ENCODE data around the gene VMP1.
"Not testable (repeated sequence)": the region's sequence is repeated elsewhere in the genome, so short reads cannot be mapped to it uniquely, and the experiment has no call there.

Gene VMP1

DNA sequence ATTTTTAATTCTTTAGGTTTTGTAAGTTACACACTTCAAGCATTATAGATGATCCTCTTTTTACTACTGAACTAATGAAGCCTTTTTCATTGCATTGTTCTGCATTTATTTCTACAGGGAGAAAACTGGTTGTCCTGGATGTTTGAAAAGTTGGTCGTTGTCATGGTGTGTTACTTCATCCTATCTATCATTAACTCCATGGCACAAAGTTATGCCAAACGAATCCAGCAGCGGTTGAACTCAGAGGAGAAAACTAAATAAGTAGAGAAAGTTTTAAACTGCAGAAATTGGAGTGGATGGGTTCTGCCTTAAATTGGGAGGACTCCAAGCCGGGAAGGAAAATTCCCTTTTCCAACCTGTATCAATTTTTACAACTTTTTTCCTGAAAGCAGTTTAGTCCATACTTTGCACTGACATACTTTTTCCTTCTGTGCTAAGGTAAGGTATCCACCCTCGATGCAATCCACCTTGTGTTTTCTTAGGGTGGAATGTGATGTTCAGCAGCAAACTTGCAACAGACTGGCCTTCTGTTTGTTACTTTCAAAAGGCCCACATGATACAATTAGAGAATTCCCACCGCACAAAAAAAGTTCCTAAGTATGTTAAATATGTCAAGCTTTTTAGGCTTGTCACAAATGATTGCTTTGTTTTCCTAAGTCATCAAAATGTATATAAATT is 132.3 kb downstream of the VMP1 start:
- peaks cover 38% of the 10 kb centered on the region for H3K36me3 ChIP-seq (ENCODE audit: insufficient read depth, low read length)
- peak overlapping the region; percentile 99 for H3K27ac ChIP-seq (ENCODE audit: low read depth, low read length)

DNA sequence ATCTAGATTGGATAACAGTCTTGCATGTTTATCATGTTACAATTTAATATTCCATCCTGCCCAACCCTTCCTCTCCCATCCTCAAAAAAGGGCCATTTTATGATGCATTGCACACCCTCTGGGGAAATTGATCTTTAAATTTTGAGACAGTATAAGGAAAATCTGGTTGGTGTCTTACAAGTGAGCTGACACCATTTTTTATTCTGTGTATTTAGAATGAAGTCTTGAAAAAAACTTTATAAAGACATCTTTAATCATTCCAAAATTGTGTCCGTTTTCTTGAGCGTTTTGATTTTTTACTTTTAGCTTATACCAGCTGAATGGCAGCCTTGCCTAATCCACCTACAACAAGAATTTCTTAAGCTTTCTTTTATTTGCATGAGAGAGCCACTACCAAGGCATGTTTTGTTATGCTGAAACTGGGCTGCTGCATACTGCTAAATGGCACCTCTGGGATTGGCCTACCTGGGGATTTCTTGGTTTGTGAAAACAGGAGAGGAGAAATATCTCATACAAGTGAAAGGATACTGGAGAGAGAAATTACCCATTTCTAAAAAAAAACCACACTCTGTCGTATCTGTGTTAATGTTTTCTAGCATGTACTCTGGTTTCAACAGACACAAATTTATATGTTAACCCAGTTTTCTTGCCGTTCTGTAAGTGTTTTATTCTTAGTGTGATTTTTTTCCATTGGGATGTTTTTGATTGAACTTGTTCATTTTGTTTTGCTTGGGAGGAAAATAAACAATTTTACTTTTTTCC is 133.1 kb downstream of the VMP1 start:
- peak overlapping the region; percentile 99 for H3K27ac ChIP-seq (ENCODE audit: low read depth, low read length)
- H3K79me2 ChIP-seq (ENCODE audit: control insufficient read depth, insufficient read depth, low read length, unreplicated experiment): peaks cover 38% of the 10 kb centered on the region
- peaks cover 38% of the 10 kb centered on the region for H3K36me3 ChIP-seq (ENCODE audit: insufficient read depth, low read length)
- no peak overlapping the region for H2AFZ ChIP-seq (ENCODE audit: low read length, unreplicated experiment)
- H3K27me3 ChIP-seq (ENCODE audit: insufficient read depth, low read length): no peaks in the 10 kb centered on the region
- peak overlapping the region; percentile 93 for H3K4me3 ChIP-seq (ENCODE audit: low read depth, low read length)
- peaks cover 22% of the 10 kb centered on the region for H3K4me1 ChIP-seq (ENCODE audit: control insufficient read depth, insufficient read depth, low read length, unreplicated experiment)

More for the DNA sequence above, 132.3 kb downstream of the VMP1 start:
- Histone ChIP-seq H3K79me2 (ENCODE audit: control insufficient read depth, insufficient read depth, low read length, unreplicated experiment) (peaks cover 38% of the 10 kb centered on the region), H3K27me3 (ENCODE audit: insufficient read depth, low read length) (no peaks in the 10 kb centered on the region), H3K4me3 (ENCODE audit: low read depth, low read length) (peak overlapping the region; percentile 93), H3K4me1 (ENCODE audit: control insufficient read depth, insufficient read depth, low read length, unreplicated experiment) (peaks cover 15% of the 10 kb centered on the region), H2AFZ (ENCODE audit: low read length, unreplicated experiment) (no peak overlapping the region)

DNA sequence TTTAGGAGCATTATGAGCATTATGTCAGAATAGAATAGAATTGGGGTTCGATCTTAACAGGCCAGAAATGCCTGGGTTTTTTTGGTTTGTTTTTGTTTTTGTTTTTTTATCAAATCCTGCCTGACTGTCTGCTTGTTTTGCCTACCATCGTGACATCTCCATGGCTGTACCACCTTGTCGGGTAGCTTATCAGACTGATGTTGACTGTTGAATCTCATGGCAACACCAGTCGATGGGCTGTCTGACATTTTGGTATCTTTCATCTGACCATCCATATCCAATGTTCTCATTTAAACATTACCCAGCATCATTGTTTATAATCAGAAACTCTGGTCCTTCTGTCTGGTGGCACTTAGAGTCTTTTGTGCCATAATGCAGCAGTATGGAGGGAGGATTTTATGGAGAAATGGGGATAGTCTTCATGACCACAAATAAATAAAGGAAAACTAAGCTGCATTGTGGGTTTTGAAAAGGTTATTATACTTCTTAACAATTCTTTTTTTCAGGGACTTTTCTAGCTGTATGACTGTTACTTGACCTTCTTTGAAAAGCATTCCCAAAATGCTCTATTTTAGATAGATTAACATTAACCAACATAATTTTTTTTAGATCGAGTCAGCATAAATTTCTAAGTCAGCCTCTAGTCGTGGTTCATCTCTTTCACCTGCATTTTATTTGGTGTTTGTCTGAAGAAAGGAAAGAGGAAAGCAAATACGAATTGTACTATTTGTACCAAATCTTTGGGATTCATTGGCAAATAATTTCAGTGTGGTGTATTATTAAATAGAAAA is 133.8 kb downstream of the VMP1 start:
- not testable (repeated sequence) for H2AFZ ChIP-seq (ENCODE audit: low read length, unreplicated experiment); H3K27me3 ChIP-seq (ENCODE audit: insufficient read depth, low read length)
- peaks cover 35% of the 10 kb centered on the region for H3K79me2 ChIP-seq (ENCODE audit: control insufficient read depth, insufficient read depth, low read length, unreplicated experiment)
- H3K4me1 ChIP-seq (ENCODE audit: control insufficient read depth, insufficient read depth, low read length, unreplicated experiment): peaks cover 28% of the 10 kb centered on the region
- peaks cover 38% of the 10 kb centered on the region for H3K36me3 ChIP-seq (ENCODE audit: insufficient read depth, low read length)
- H3K27ac ChIP-seq (ENCODE audit: low read depth, low read length): peak overlapping the region; percentile 99
- peak overlapping the region; percentile 93 for H3K4me3 ChIP-seq (ENCODE audit: low read depth, low read length)

DNA sequence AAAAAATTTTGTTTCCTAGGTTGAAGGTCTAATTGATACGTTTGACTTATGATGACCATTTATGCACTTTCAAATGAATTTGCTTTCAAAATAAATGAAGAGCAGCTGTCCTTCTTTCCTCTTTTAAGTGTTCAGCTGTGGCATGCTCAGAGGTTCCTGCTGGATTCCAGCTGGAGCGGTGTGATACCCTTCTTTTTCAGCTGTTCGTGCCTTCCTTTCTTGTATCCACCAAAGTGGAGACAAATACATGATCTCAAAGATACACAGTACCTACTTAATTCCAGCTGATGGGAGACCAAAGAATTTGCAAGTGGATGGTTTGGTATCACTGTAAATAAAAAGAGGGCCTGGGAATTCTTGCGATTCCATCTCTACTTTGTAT is 134.4 kb downstream of the VMP1 start:
- H3K27me3 ChIP-seq (ENCODE audit: insufficient read depth, low read length); H2AFZ ChIP-seq (ENCODE audit: low read length, unreplicated experiment): not testable (repeated sequence)
- peak overlapping the region; percentile 99 for H3K27ac ChIP-seq (ENCODE audit: low read depth, low read length)
- H3K4me3 ChIP-seq (ENCODE audit: low read depth, low read length): peak overlapping the region; percentile 93
- H3K4me1 ChIP-seq (ENCODE audit: control insufficient read depth, insufficient read depth, low read length, unreplicated experiment): peaks cover 28% of the 10 kb centered on the region
- peaks cover 35% of the 10 kb centered on the region for H3K79me2 ChIP-seq (ENCODE audit: control insufficient read depth, insufficient read depth, low read length, unreplicated experiment)
- peaks cover 38% of the 10 kb centered on the region for H3K36me3 ChIP-seq (ENCODE audit: insufficient read depth, low read length)

DNA sequence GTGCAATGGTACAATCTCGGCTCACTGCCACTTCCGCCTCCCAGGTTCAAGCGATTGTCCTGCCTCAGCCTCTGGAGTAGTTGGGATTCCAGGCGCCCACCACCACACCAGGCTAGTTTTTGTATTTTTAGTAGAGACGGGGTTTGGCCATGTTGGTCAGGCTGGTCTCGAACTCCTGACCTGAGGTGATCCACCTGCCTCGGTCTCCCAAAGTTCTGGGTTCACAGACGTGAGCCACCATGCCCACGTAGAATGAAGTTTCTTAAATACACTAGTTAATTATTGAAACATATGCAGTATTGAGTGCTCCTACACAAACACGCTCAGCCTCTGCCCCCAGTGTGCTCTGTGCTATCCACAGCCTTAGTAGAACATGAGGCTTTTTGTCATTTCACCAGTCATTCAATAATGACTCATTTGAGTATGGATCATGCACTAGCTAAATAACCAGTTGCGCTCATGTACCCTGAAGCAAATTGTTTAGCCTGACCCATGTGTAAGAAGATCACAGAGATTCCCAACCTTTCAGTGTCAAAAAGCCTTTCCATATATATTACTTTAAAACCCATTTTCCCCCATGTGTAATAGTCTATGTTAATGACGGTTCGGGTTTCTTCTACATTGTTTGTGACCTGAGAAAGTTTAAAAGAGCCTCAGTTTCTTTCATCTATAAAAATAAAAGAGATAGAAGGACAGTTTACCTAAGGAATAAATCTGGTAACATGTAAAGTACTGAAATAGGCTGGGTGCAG is 135.6 kb downstream of the VMP1 start:
- H3K36me3 ChIP-seq (ENCODE audit: insufficient read depth, low read length): peaks cover 36% of the 10 kb centered on the region
- no peak overlapping the region for H3K4me3 ChIP-seq (ENCODE audit: low read depth, low read length)
- no peaks in the 10 kb centered on the region for H3K27me3 ChIP-seq (ENCODE audit: insufficient read depth, low read length)
- H3K79me2 ChIP-seq (ENCODE audit: control insufficient read depth, insufficient read depth, low read length, unreplicated experiment): peaks cover 34% of the 10 kb centered on the region
- no peak overlapping the region for H2AFZ ChIP-seq (ENCODE audit: low read length, unreplicated experiment)
- peak overlapping the region; percentile 99 for H3K27ac ChIP-seq (ENCODE audit: low read depth, low read length)
- H3K4me1 ChIP-seq (ENCODE audit: control insufficient read depth, insufficient read depth, low read length, unreplicated experiment): peaks cover 24% of the 10 kb centered on the region

DNA sequence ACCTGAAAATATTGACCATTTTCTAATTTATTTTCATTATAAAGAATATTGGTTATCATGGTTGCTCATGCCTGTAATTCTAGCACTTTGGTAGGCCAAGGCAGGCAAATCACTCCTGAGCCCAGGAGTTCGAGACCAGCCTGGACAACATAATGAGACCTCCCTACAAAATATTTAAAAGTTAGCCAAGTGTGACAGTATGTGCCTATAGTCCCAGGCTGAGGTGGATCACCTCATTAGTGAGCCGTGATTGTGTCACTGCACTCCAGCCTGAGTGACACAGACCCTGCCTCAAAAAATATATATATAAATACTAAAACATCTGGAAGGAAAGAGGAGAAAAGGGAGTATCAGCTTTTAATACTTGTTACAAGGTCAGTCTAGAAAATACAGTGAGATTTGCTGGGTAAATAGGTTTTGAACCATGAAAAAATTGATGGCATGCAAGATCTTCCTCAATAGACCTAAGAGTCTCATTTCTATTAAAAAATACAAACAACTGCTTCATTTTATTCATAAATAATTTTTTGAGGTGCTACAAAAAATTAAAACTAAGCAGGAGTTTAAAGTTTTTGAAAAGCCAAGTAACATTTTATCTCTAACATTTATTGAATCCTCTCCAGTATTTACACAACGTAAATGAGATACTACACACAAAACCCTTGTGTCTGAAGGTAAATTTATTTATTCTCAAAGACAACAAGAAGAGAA is 137.6 kb downstream of the VMP1 start:
- Histone ChIP-seq H3K4me3 (ENCODE audit: low read depth, low read length) (no peak overlapping the region), H3K4me1 (ENCODE audit: control insufficient read depth, insufficient read depth, low read length, unreplicated experiment) (peaks cover 27% of the 10 kb centered on the region), H3K27me3 (ENCODE audit: insufficient read depth, low read length) (no peaks in the 10 kb centered on the region), H3K79me2 (ENCODE audit: control insufficient read depth, insufficient read depth, low read length, unreplicated experiment) (peaks cover 14% of the 10 kb centered on the region), H3K27ac (ENCODE audit: low read depth, low read length) (peak overlapping the region; percentile 99), H3K36me3 (ENCODE audit: insufficient read depth, low read length) (peaks cover 17% of the 10 kb centered on the region), H2AFZ (ENCODE audit: low read length, unreplicated experiment) (no peak overlapping the region)

DNA sequence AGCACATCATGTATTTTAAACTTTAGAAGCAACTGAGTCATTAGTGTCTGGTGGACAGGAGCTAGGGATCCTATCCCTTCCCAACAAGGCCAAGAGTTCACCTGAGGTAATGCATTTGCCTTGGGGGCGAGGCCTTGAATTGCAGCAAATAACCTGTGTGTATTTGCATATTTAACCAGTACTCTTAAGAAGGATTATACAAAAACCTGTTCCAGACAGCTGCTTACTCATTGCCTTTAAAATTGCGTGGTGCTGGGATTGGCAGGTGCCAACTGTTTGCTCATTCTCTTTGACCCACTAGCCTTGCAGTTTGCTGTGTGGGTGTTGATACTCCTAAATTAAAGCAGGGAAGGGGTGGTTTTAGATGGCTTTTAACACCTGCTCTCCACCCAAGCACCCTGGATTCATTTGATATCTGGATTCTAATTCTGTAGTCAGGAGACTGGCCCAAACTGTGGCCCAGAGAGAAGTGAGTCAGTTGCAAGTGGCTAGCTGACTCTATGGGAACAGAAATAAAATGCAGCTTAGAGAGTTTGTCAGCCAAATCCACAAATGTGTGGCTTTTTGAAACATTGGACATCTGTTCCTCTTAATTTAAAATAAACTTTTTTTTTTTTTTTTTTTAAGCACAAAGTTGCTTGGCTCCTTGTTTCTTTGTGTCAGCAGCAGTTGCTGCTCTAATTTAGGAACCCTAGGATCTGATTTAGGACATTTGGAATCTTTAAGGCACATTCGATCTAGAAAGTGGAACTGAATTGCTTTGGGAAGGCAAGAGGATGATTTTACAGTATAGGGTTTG is 138.3 kb downstream of the VMP1 start:
- H3K79me2 ChIP-seq (ENCODE audit: control insufficient read depth, insufficient read depth, low read length, unreplicated experiment): peaks cover 7% of the 10 kb centered on the region
- H3K4me1 ChIP-seq (ENCODE audit: control insufficient read depth, insufficient read depth, low read length, unreplicated experiment): peaks cover 27% of the 10 kb centered on the region
- H3K4me3 ChIP-seq (ENCODE audit: low read depth, low read length): peak overlapping the region; percentile 20; the same call in 1 of the 2 replicates
- peak overlapping the region; percentile 99 for H3K27ac ChIP-seq (ENCODE audit: low read depth, low read length)
- H3K27me3 ChIP-seq (ENCODE audit: insufficient read depth, low read length): no peaks in the 10 kb centered on the region
- H3K36me3 ChIP-seq (ENCODE audit: insufficient read depth, low read length): peaks cover 9% of the 10 kb centered on the region
- no peak overlapping the region for H2AFZ ChIP-seq (ENCODE audit: low read length, unreplicated experiment)

DNA sequence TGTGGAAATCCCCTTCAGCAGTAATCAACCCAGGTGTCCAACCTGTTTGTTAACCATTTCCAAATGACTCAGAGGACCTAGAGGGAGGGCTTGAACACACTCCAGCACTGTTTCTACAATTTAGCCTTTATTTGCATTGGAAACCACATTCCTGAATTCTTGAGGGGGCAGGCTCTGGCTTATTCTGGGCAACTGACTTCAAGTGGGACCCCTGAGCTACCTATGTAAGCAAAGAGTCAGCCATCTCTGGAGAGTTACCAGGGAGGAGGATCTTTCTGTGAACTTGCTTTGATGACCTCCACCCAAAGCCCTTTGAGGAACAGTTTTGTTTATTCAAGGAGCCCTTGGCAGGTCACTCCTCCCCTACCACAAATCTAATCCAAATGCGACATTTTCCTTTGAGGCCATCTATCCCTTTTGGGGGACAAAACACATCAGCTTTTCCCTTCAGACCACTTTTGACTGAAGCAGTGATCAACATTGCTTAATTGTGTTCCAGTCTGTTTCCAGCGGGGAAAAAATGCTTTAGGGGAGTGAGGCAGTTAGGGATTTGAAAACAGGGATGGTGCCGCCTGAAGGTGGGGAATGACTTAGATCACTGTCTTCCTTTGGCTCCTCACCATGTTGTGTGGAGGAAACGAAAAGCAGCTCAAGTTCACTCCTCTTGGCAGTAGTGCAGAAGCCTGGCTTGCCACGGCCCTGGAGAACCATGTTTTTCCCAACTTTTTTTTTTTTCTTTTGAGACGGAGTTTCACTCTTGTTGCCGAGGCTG is 139.1 kb downstream of the VMP1 start:
- peak overlapping the region; percentile 20; the same call in 1 of the 2 replicates for H3K4me3 ChIP-seq (ENCODE audit: low read depth, low read length)
- no peak overlapping the region for H2AFZ ChIP-seq (ENCODE audit: low read length, unreplicated experiment)
- H3K4me1 ChIP-seq (ENCODE audit: control insufficient read depth, insufficient read depth, low read length, unreplicated experiment): peaks cover 32% of the 10 kb centered on the region

DNA sequence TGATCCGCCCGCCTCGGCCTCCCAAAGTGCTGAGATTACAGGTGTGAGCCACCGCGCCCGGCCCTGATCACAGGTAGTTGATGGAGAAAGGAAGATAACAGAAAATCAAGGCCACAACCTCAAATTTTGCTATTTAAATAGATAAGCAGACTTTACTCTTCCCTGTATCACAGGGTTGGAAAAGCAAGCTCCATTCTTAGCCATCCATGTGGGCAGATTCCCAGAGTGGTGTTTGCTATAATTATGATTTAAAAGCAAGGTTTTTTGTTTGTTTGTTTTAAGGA is 140.9 kb downstream of the VMP1 start:
- Histone ChIP-seq H3K4me1 (ENCODE audit: control insufficient read depth, insufficient read depth, low read length, unreplicated experiment) (peaks cover 49% of the 10 kb centered on the region), H3K27me3 (ENCODE audit: insufficient read depth, low read length) (no peaks in the 10 kb centered on the region), H3K27ac (ENCODE audit: low read depth, low read length) (peak overlapping the region; percentile 61), H2AFZ (ENCODE audit: low read length, unreplicated experiment) (no peak overlapping the region), H3K79me2 (ENCODE audit: control insufficient read depth, insufficient read depth, low read length, unreplicated experiment) (no peaks in the 10 kb centered on the region), H3K36me3 (ENCODE audit: insufficient read depth, low read length) (no peaks in the 10 kb centered on the region), H3K4me3 (ENCODE audit: low read depth, low read length) (no peak overlapping the region)

More for the DNA sequence above, 139.1 kb downstream of the VMP1 start:
- H3K36me3 ChIP-seq (ENCODE audit: insufficient read depth, low read length): peaks cover 2% of the 10 kb centered on the region; the same call in 1 of the 2 replicates
- no peaks in the 10 kb centered on the region for H3K27me3 ChIP-seq (ENCODE audit: insufficient read depth, low read length)
- H3K79me2 ChIP-seq (ENCODE audit: control insufficient read depth, insufficient read depth, low read length, unreplicated experiment): no peaks in the 10 kb centered on the region
- H3K27ac ChIP-seq (ENCODE audit: low read depth, low read length): peak overlapping the region; percentile 99
